ENCODE measurements around the gene CEL. TPM values are rescaled to one million over a fixed set of nuclear protein-coding genes. Genes with fewer than 3 reads are reported as not detected.
"Not testable (repeated sequence)": the region's sequence is repeated elsewhere in the genome, so short reads cannot be mapped to it uniquely, and the experiment has no call there.

Gene CEL
- not detected for polyA plus RNA-seq

DNA sequence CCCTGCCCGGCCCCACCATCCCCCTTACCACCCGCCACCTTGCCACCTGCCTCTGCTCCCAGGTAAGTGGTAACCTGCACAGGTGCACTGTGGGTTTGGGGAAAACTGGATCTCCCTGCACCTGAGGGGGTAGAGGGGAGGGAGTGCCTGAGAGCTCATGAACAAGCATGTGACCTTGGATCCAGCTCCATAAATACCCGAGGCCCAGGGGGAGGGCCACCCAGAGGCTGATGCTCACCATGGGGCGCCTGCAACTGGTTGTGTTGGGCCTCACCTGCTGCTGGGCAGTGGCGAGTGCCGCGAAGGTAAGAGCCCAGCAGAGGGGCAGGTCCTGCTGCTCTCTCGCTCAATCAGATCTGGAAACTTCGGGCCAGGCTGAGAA lies at the start of gene CEL:
CEL (plus strand) TSS at position 218 of the 382 bp plus-strand sequence; CDS start at position 240, 22 bp downstream.
- peaks cover 0 to 12% (median 10%) of the 10 kb centered on the region in 3 donors for H3K4me1 Mint-ChIP-seq
- H3K36me3 Mint-ChIP-seq, H3K27me3 Mint-ChIP-seq, H3K27ac Mint-ChIP-seq, H3K9me3 Mint-ChIP-seq: not testable (repeated sequence)
- peak within 1 kb of the TSS in 1 of 4 donors; percentile 37 for H3K4me3 Mint-ChIP-seq

DNA sequence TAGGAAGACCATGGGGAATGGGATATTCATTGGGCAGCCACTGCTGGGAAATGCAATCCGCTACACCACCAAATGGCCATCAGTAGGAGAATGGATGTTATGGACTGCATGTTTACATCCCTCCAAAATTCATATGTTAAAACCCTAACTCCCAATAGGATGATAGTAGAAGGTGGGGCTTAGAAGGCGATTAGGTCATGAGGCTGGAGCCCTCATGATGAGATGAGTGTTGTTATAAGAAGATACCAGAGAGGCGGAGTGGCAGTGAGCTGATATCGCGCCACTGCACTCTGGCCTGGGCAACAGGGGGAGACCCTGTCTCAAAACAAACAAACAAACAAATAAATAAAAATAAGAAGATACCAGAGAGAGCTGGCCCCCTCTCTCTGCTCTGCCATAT lies 47.1 kb upstream of the CEL start:
- H3K36me3 Mint-ChIP-seq: no peaks in the 10 kb centered on the region

DNA sequence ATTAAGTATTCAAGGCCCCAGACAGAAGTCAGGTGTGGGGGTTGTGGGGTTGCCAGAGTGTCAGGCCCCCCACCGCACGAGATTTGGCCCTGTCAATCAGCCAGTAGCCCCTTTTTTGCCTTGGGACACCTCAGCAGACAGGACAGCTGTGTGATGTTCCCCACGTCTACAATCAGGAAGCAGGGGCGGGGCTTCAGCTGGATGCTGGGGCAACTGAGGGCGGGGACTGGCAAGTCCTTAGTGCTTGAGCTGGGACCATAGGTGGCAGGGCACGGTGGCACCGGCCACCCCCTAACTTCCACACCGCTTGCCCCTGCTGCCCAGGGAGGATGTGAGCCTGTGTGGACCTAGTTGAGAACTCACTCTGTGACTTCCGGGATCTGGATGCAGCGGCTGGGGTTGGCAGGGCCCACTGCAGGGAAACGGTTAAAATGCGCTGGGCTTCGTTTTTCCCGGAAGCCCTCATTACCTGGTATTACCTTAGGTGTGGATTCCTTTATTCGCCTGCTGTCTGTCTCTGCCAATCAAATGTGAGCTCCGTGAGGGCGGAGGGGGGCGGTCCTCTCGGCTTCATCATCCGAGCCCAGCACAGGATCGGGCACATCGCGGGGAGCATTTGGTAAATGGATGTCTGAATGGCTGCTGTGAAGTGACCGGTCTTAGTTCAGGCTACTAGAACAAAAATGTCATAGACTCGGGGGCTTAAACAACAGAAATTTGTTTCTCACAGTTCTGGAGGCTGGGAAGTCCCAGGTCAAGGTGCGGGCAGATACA lies 38.5 kb upstream of the CEL start:
- Mint-ChIP-seq H3K36me3 (no peaks in the 10 kb centered on the region), H3K4me1 (peaks cover 4 to 11% (median 4%) of the 10 kb centered on the region in 3 donors), H3K9me3 (peaks cover 0 to 1% (median 0%) of the 10 kb centered on the region in 3 donors), H3K27me3 (peaks cover 2% of the 10 kb centered on the region), H3K27ac (peak overlapping the region in 2 of 3 donors; percentile 35 to 46), H3K4me3 (peak overlapping the region in 1 of 4 donors; percentile 24)

More for the DNA sequence above, 47.1 kb upstream of the CEL start:
- no peak overlapping the region for H3K27ac Mint-ChIP-seq
- peaks cover 0 to 2% (median 0%) of the 10 kb centered on the region in 3 donors for H3K4me1 Mint-ChIP-seq
- no peak overlapping the region for H3K4me3 Mint-ChIP-seq
- peaks cover 0 to 9% (median 5%) of the 10 kb centered on the region in 3 donors for H3K9me3 Mint-ChIP-seq
- H3K27me3 Mint-ChIP-seq: peaks cover 9% of the 10 kb centered on the region

DNA sequence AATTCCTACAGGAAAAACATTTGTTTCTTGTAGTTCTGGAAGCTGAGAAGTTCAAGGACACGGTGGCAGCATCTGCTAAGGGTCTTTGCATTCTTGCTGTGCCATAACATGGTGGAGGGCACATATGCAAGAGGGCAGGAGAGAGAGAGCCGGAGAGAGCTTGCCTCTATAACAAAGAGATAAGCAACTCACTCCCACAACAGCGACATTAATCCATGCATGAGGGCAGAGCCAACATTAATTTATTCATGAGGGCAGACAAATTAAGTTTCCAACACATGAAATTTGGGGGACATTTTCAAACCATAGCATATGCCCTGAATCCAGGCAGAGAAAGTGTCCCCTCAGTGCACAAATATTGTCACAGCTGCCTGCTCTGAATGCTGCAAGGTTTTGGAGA lies 35.4 kb upstream of the CEL start:
- peaks cover 2% of the 10 kb centered on the region for H3K36me3 Mint-ChIP-seq
- no peak overlapping the region for H3K27ac Mint-ChIP-seq
- peaks cover 17 to 18% (median 17%) of the 10 kb centered on the region in 3 donors for H3K4me1 Mint-ChIP-seq
- peak overlapping the region in 3 of 4 donors; percentile 49 to 77 (median 51) for H3K4me3 Mint-ChIP-seq
- H3K9me3 Mint-ChIP-seq: peaks cover 0 to 1% (median 0%) of the 10 kb centered on the region in 3 donors
- H3K27me3 Mint-ChIP-seq: peaks cover 4% of the 10 kb centered on the region

DNA sequence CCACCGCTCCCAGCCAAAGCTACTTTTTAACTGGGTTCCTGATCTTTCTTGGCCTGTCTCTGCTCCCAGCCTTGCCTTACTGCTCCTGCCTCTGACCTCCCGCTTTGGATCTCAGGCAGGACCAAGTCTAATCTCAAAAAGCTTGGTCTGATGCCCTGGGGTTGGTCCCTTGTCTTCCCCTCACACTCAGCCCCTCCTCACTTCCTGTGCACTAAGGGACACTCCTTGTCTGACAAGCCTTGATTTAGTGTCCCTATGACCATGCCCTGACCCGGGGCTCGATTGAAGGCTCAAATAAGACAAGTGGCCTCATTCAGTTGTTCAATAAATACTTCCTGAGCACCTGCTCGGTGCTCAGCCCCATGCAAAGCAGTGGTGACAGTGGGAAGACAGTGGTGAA lies 34.6 kb upstream of the CEL start:
- Mint-ChIP-seq H3K27ac (no peak overlapping the region), H3K4me3 (peak overlapping the region in 1 of 4 donors; percentile 100)

DNA sequence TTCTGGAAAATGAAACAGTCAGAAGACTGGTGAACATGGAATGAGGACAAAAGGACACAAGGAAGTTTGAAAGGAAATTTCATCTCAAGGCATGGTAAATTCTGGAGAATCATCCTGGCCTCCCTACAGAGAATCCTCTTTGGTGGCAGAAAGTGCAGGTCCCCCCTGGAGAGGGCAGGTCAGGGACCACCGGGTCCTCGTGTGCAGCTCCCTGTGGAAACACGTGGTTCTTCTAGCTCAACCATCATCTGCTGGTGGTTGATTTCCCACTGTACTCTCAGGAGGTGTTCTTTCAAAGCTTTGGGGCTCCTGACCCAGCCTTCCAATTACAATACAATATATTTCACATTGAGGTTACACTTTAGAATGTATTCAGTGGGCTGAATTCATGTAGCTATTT lies 33.6 kb upstream of the CEL start:
- H3K27ac Mint-ChIP-seq: peak overlapping the region in 2 of 3 donors; percentile 64 to 70
- peak overlapping the region; percentile 58 to 100 (median 67) for H3K4me3 Mint-ChIP-seq
- H3K9me3 Mint-ChIP-seq: no peaks in the 10 kb centered on the region
- peaks cover 2% of the 10 kb centered on the region for H3K36me3 Mint-ChIP-seq
- H3K4me1 Mint-ChIP-seq: peaks cover 20 to 35% (median 29%) of the 10 kb centered on the region in 3 donors
- H3K27me3 Mint-ChIP-seq: peaks cover 4% of the 10 kb centered on the region

More for the DNA sequence above, 34.6 kb upstream of the CEL start:
- Mint-ChIP-seq H3K36me3 (peaks cover 2% of the 10 kb centered on the region), H3K4me1 (peaks cover 22 to 24% (median 24%) of the 10 kb centered on the region in 3 donors), H3K9me3 (peaks cover 0 to 1% (median 0%) of the 10 kb centered on the region in 3 donors), H3K27me3 (peaks cover 4% of the 10 kb centered on the region)

DNA sequence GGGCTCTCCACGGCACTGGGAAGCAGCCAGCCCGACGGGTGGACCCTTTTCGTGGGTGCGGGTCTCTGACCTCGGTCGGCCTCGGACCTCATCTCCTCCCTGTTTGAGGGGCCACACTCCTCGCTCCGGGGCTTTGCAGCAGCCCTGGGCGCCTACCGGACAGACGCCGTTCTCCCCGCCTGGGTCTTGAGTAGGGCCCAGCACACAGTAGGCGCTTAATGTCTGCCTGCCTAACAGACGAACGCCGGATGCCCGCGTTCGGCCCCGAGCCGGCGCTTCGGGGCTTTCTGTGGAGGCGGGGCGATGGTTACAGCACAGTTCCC lies 31.8 kb upstream of the CEL start:
- H3K4me1 Mint-ChIP-seq: peaks cover 20 to 38% (median 37%) of the 10 kb centered on the region in 3 donors
- H3K4me3 Mint-ChIP-seq: peak overlapping the region; percentile 99 to 100 (median 100)
- peaks cover 4% of the 10 kb centered on the region for H3K27me3 Mint-ChIP-seq

DNA sequence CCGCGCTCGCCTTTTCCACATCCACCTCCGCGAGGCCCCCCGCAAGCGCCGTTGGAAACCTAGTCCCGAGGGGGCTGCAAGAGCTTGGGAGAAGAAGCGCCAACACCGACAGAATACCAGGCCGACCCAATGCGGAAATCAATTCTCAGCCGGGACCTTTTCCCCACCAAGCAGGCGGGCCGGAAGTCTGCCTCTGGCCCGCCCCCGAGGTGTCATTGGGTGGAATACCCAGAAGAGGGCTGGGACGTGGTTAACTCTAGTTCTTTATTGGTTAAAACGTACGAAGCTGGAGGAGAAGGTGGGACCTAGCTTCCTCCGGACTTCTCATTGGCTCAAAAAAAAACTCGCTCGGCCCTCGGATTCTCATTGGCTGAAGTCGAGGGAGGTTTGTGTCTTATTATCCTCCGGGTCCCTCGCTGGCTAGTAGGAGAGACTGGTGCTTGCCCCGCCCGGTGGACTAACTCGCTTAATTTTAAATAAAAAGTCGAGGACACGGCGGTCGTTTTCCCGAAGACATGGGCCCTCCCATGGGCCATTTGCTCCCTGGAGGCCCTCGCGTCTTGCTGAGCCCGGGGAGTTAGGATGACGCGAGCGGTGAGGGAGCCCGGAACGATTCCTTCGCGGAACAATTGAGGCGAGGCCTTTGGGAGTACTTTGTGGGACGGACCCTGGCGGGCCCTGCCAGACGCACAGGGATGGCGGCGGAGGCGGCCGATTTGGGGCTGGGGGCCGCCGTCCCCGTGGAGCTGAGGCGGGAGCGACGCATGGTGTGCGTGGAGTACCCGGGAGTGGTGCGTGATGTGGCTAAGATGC lies 31.3 kb upstream of the CEL start, which contains the start of gene GTF3C5:
GTF3C5 (plus strand) TSS at position 681 of the 813 bp plus-strand sequence; CDS start at position 696, 15 bp downstream.
- Mint-ChIP-seq H3K4me1 (peaks cover 20 to 39% (median 37%) of the 10 kb centered on the region in 3 donors), H3K36me3 (peaks cover 2% of the 10 kb centered on the region), H3K27ac (peak within 1 kb of the TSS; percentile 98), H3K27me3 (peaks cover 3% of the 10 kb centered on the region), H3K9me3 (no peaks in the 10 kb centered on the region), H3K4me3 (peak within 1 kb of the TSS; percentile 99 to 100 (median 100))

More for the DNA sequence above, 31.8 kb upstream of the CEL start:
- peak overlapping the region; percentile 98 for H3K27ac Mint-ChIP-seq
- peaks cover 2% of the 10 kb centered on the region for H3K36me3 Mint-ChIP-seq
- H3K9me3 Mint-ChIP-seq: no peaks in the 10 kb centered on the region

DNA sequence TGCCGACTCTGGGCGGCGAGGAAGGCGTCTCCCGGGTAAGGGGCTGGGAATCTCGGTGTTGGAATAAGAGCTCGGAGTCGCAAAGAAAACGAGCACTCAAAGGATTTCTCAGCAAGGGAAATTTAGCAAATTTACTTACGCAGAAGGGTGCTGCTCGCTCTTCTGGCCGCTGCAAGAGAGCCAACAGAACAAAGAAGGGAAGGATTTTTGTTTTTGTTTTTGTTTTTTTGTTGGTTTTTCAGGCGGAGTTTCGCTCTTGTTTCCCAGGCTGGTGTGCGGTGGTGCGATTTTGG lies 30.7 kb upstream of the CEL start:
- Mint-ChIP-seq H3K4me3 (peak overlapping the region; percentile 99 to 100 (median 100)), H3K4me1 (peaks cover 20 to 39% (median 37%) of the 10 kb centered on the region in 3 donors), H3K27ac (peak overlapping the region; percentile 98)

DNA sequence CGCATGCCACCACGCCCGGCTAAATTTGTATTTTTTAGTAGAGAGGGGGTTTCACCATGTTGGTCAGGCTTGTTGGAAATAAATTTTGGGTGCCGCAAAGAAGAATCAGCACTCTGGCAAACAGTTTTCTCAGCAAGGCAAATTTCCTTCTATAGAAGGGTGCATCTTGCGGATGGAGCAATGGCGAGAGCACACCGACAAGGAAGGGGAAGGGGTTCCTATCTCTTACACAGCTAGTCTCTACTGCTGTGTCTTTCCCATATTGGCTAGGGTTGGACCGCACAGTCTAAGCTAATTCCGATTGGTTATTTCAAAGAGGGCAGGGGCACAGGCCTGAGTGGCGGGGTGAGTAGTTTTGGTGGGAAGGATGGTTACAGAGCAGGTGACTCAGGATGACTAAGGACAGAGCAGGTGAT lies 30.3 kb upstream of the CEL start:
- H3K9me3 Mint-ChIP-seq: no peaks in the 10 kb centered on the region
- peak overlapping the region; percentile 99 to 100 (median 100) for H3K4me3 Mint-ChIP-seq
- H3K27me3 Mint-ChIP-seq: peaks cover 2% of the 10 kb centered on the region
- peaks cover 2% of the 10 kb centered on the region for H3K36me3 Mint-ChIP-seq
- H3K27ac Mint-ChIP-seq: peak overlapping the region; percentile 98
- H3K4me1 Mint-ChIP-seq: peaks cover 20 to 39% (median 33%) of the 10 kb centered on the region in 3 donors

More for the DNA sequence above, 30.7 kb upstream of the CEL start:
- Mint-ChIP-seq H3K9me3 (no peaks in the 10 kb centered on the region), H3K36me3 (peaks cover 2% of the 10 kb centered on the region), H3K27me3 (peaks cover 2% of the 10 kb centered on the region)

DNA sequence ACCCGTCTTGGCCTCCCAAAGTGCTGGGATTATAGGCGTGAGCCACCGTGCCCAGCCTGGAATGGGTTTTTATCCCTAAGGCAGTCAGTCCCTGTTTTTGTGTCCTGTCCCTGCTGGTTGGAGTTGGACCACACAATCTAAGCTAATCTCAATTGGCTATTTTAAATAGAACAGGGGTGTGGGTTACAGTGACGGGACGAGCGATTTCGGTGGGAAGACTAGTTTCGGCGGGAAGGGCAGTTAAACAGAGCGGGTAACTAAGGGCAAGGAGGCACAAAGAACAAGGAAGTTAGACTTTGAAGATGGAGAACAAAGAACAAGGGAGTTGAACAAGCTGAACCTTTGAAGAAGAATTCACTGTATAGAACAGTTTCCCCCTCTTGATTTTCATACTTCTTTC lies 29.6 kb upstream of the CEL start:
- Mint-ChIP-seq H3K36me3 (peaks cover 2% of the 10 kb centered on the region), H3K9me3 (no peaks in the 10 kb centered on the region), H3K4me1 (peaks cover 20 to 39% (median 34%) of the 10 kb centered on the region in 3 donors), H3K27ac (peak overlapping the region in 2 of 3 donors; percentile 68 to 98), H3K27me3 (peaks cover 2% of the 10 kb centered on the region), H3K4me3 (peak overlapping the region; percentile 99 to 100 (median 100))

DNA sequence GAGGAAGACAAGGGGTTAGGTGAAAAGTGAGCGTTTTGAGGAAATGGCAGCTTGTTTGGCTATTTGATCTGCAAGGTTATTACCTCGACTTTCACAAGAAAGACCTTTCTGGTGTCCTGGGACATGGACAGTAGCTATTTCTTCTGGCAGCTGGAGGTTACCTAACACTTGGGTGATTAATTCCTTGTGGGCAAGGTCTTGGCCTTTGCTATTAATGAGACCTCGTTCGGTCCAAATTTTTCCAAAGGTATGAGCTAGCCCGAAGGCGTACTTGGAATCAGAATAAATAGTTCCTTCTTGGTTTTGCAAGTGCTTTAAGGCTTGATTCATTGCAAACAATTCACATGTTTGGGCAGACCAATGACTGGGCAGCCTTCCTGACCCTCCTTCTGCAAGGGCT lies 26.1 kb upstream of the CEL start:
- no peak overlapping the region for H3K27ac Mint-ChIP-seq
- H3K9me3 Mint-ChIP-seq: no peaks in the 10 kb centered on the region
- H3K4me3 Mint-ChIP-seq: peak overlapping the region in 1 of 4 donors; percentile 53
- H3K36me3 Mint-ChIP-seq: no peaks in the 10 kb centered on the region
- H3K4me1 Mint-ChIP-seq: peaks cover 10 to 40% (median 36%) of the 10 kb centered on the region in 3 donors
- peaks cover under 1% of the 10 kb centered on the region for H3K27me3 Mint-ChIP-seq

DNA sequence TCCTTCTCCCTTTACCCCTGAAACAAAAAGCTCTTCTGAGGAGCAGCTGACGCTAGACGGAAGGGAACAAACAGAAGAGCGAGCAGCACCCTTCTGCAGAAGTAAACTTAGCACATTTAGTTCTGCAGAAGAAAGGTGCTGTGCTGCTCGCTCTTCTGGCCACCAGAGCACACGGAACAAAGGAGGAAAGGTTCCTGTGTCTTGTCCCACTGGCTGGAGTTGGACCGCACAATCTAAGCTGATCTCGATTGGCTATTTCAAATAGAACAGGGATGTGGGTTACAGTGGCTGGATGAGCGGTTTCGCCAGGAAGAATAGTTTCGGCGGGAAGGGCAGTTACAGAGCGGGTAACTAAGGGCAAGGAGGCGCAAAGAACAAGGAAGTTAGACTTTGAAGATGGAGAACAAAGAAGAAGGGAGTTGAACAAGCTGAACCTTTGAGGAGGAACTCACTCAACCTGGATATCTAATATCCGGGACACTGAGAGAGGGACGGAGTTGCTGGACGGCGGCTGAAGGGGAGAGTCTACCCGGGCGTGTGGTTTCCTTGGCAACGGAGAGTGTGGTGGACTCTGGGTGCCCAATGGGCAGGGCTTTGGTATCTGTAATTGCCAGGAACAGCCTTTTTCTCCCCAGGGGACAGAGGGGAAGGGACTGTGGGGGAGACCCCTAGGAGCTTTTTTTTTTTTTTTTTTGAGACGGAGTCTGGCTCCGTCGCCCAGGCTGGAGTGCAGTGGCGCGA lies 23.8 kb upstream of the CEL start:
- Mint-ChIP-seq H3K9me3 (no peaks in the 10 kb centered on the region), H3K36me3 (no peaks in the 10 kb centered on the region), H3K27ac (no peak overlapping the region), H3K4me3 (no peak overlapping the region), H3K27me3 (no peaks in the 10 kb centered on the region), H3K4me1 (peaks cover 1 to 23% (median 14%) of the 10 kb centered on the region in 3 donors)

DNA sequence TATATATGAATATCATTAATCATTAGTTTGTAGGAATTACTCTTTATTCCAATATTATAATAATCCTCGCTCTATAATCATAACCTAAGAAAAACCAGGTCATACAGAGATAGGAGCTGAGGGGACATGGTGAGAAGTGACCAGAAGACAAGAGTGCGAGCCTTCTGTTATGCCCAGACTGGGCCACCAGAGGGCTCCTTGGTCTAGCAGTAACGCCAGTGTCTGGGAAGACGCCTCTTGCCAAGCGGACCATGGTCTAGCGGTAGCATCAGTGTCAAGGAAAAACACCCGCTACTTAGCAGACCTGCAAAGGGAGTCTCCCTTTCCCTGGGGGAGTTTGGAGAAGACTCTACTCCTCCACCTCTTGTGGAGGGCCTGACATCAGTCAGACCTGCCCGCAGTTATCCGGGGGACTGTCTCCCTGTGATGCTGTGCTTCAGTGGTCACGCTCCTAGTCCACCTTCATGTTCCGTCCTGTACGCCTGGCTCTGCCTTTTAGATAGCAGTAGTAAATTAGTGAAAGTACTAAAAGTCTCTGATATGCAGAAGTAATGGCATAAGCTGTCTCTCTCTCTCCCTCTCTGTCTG lies 20.8 kb upstream of the CEL start:
- Mint-ChIP-seq H3K4me1 (peaks cover 1 to 12% (median 10%) of the 10 kb centered on the region in 3 donors), H3K27ac (peak overlapping the region in 1 of 3 donors; percentile 57)
- H3K27me3 Mint-ChIP-seq, H3K9me3 Mint-ChIP-seq, H3K4me3 Mint-ChIP-seq, H3K36me3 Mint-ChIP-seq: not testable (repeated sequence)

Data from IgD-negative memory B cell (primary cell).